WTC11 (cell line): ENCODE measurements around the gene MARCO. TPM values are rescaled to one million over a fixed set of nuclear protein-coding genes. Genes with fewer than 3 reads are reported as not detected.

ENCODE experiments used
- ATAC-seq: fragments of 200-7000 bp; cut with Tn5 transposase; 2 replicates; pipeline ENCODE4 v1.10.0; 2021; ENCODE audit warnings: mild to moderate bottlenecking, moderate library complexity
- CTCF ChIA-PET: fragments of 300-600 bp; sonication (Branson Sonifier 250); formaldehyde crosslinking; loops from one replicate; lab custom pipeline; 2021; ENCODE audit warnings: antibody characterized with exemption; lab: Charles Lee
- POLR2A ChIA-PET: fragments of 350-600 bp; sonication (Branson Sonifier 250); formaldehyde crosslinking; loops from one replicate; lab custom pipeline; 2021; ENCODE audit warnings: antibody characterized with exemption; lab: Charles Lee
- DNase-seq: peaks from one replicate; pipeline ENCODE4 v3.0.0; 2021; ENCODE audit warnings: low spot score
- H3K27ac Mint-ChIP-seq: 2 replicates; pipeline ENCODE4 v1.8.0; 2021; ENCODE audit warnings: mixed read lengths
- H3K27me3 Mint-ChIP-seq: 2 replicates; pipeline ENCODE4 v1.8.0; 2021; ENCODE audit warnings: low read depth, mild to moderate bottlenecking, moderate library complexity, mixed read lengths
- H3K36me3 Mint-ChIP-seq: 2 replicates; pipeline ENCODE4 v1.8.0; 2021; ENCODE audit warnings: mixed read lengths
- H3K4me1 Mint-ChIP-seq: 2 replicates; pipeline ENCODE4 v1.8.0; 2022; ENCODE audit warnings: mixed read lengths
- H3K4me3 Mint-ChIP-seq: 2 replicates; pipeline ENCODE4 v1.8.0; 2021; ENCODE audit warnings: mild to moderate bottlenecking, moderate library complexity, mixed read lengths
- H3K9me3 Mint-ChIP-seq: 2 replicates; pipeline ENCODE4 v1.8.0; 2021; ENCODE audit warnings: mixed read lengths
- ATF1 ChIP-seq: sonication (generic); formaldehyde crosslinking; IDR thresholded peaks from 2 replicates; pipeline ENCODE4 v1.8.1; 2023; ENCODE audit warnings: mild to moderate bottlenecking, moderate library complexity, missing genetic modification reagents
- ATF2 ChIP-seq: sonication (generic); formaldehyde crosslinking; IDR thresholded peaks from 2 replicates; pipeline ENCODE4 v1.8.1; 2022; ENCODE audit warnings: low read depth, missing genetic modification reagents, borderline replicate concordance
- ATF3 ChIP-seq: sonication (generic); formaldehyde crosslinking; conservative IDR thresholded peaks from 2 replicates; pipeline ENCODE4 v1.8.1; 2022; ENCODE audit warnings: mild to moderate bottlenecking, missing genetic modification reagents
- CREM ChIP-seq: sonication (generic); formaldehyde crosslinking; IDR thresholded peaks from 2 replicates; pipeline ENCODE4 v1.8.1; 2022; ENCODE audit warnings: mild to moderate bottlenecking, missing genetic modification reagents, moderate library complexity
- ETV6 ChIP-seq: sonication (generic); formaldehyde crosslinking; IDR thresholded peaks from 2 replicates; pipeline ENCODE4 v1.8.1; 2022; ENCODE audit warnings: mild to moderate bottlenecking, missing genetic modification reagents
- GTF2I ChIP-seq: fragments of 250-450 bp; sonication (Bioruptor Pico); conservative IDR thresholded peaks from 2 replicates; pipeline ENCODE4 v1.4.0; 2021; ENCODE audit warnings: mild to moderate bottlenecking
- IRF2 ChIP-seq: sonication (generic); formaldehyde crosslinking; IDR thresholded peaks from 2 replicates; pipeline ENCODE4 v1.8.0; 2022; ENCODE audit warnings: low read depth, missing genetic modification reagents, borderline replicate concordance
- KAT7 ChIP-seq: sonication (generic); formaldehyde crosslinking; IDR thresholded peaks from 2 replicates; pipeline ENCODE4 v1.8.1; 2023; ENCODE audit warnings: missing genetic modification reagents, mild to moderate bottlenecking, borderline replicate concordance
- MLX ChIP-seq: sonication (generic); formaldehyde crosslinking; IDR thresholded peaks from 2 replicates; pipeline ENCODE4 v1.8.1; 2023; ENCODE audit warnings: mild to moderate bottlenecking, missing genetic modification reagents, moderate library complexity
- MXD4 ChIP-seq: fragments of 250-450 bp; sonication (Bioruptor Pico); IDR thresholded peaks from 2 replicates; pipeline ENCODE4 v1.8.0; 2021; ENCODE audit warnings: mild to moderate bottlenecking, moderate library complexity, borderline replicate concordance
- NFYB ChIP-seq: sonication (generic); formaldehyde crosslinking; conservative IDR thresholded peaks from 2 replicates; pipeline ENCODE4 v1.8.0; 2022; ENCODE audit warnings: low read depth, missing genetic modification reagents
- NR1H2 ChIP-seq: sonication (generic); formaldehyde crosslinking; IDR thresholded peaks from 2 replicates; pipeline ENCODE4 v1.9.0; 2021; ENCODE audit warnings: mild to moderate bottlenecking, moderate library complexity, missing genetic modification reagents
- PRDM15 ChIP-seq: sonication (generic); formaldehyde crosslinking; IDR thresholded peaks from 2 replicates; pipeline ENCODE4 v1.8.0; 2022; ENCODE audit warnings: missing genetic modification reagents
- SMAD3 ChIP-seq: sonication (generic); formaldehyde crosslinking; IDR thresholded peaks from 2 replicates; pipeline ENCODE4 v1.8.0; 2022; ENCODE audit warnings: missing genetic modification reagents, mild to moderate bottlenecking, borderline replicate concordance
- SP1 ChIP-seq: sonication (generic); formaldehyde crosslinking; conservative IDR thresholded peaks from 2 replicates; pipeline ENCODE4 v1.8.1; 2022; ENCODE audit warnings: missing genetic modification reagents
- TP53 ChIP-seq: sonication (generic); formaldehyde crosslinking; IDR thresholded peaks from 2 replicates; pipeline ENCODE4 v1.8.1; 2023; ENCODE audit warnings: mild to moderate bottlenecking, missing genetic modification reagents
- ZBTB21 ChIP-seq: sonication (generic); formaldehyde crosslinking; IDR thresholded peaks from 2 replicates; pipeline ENCODE4 v1.8.1; 2023; ENCODE audit warnings: mild to moderate bottlenecking, missing genetic modification reagents, borderline replicate concordance
- ZNF512 ChIP-seq: sonication (generic); formaldehyde crosslinking; IDR thresholded peaks from 2 replicates; pipeline ENCODE4 v1.8.1; 2022; ENCODE audit warnings: missing genetic modification reagents, borderline replicate concordance
- ZSCAN18 ChIP-seq: fragments of 250-450 bp; sonication (Bioruptor Pico); IDR thresholded peaks from 2 replicates; pipeline ENCODE4 v2.1.2; 2022; ENCODE audit warnings: mild to moderate bottlenecking, moderate library complexity
- total RNA-seq: library from RNA; stranded (reverse); gene quantifications from 3 replicates; pipeline ENCODE4 v1.2.3, GENCODE V29; 2021
- TF ChIP-seq, protein P1 (sequence below): sonication (generic); formaldehyde crosslinking; IDR thresholded peaks from 2 replicates; pipeline ENCODE4 v1.8.1; 2022; ENCODE audit warnings: mild to moderate bottlenecking, moderate library complexity, missing genetic modification reagents
- TF ChIP-seq, protein P2 (sequence below): fragments of 250-450 bp; sonication (Bioruptor Pico); IDR thresholded peaks from 2 replicates; pipeline ENCODE4 v1.9.0; 2021; ENCODE audit warnings: mild to moderate bottlenecking, borderline replicate concordance

The MARCO gene
- total RNA-seq, 1 experiment from 2014 or later, result 0.11 TPM

DNA sequence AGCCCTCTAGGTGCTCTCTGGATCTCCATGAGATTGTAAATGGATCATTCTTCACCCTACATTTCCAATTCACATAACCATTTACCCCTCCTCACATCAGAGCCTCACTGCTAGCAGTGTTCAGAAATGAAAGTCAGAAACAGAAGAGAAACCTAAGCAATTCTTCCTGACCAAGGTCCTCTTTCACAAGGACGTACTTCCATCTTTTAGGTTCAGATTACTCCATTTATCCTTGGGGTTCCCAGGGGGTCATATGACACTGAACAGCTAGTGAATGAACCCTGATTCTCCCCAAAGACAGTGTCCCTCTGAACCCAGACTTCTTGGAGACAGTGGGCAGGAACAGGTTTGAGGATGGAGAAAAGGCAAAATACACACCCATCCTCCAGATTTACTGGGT lies 12.9 kb upstream of the MARCO start (continued):
- TF ChIP-seq ATF2 (CRISPR knock-in tag) (no peak), ATF1 (CRISPR knock-in tag) (no peak), IRF2 (no peak), ZNF512 (CRISPR knock-in tag) (no peak), SP1 (CRISPR knock-in tag) (no peak), KAT7 (no peak), ZBTB21 (CRISPR knock-in tag) (no peak), SMAD3 (no peak), ATF3 (CRISPR knock-in tag) (no peak), ETV6 (no peak), GTF2I (no peak)
- TF ChIP-seq, protein P1, sequence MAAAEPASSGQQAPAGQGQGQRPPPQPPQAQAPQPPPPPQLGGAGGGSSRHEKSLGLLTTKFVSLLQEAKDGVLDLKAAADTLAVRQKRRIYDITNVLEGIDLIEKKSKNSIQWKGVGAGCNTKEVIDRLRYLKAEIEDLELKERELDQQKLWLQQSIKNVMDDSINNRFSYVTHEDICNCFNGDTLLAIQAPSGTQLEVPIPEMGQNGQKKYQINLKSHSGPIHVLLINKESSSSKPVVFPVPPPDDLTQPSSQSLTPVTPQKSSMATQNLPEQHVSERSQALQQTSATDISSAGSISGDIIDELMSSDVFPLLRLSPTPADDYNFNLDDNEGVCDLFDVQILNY (CRISPR knock-in tag), result no peak

- Mint-ChIP-seq H3K27me3 (peaks cover 10% of the 10 kb centered on the region), H3K4me3 (no peak overlapping the region), H3K4me1 (no peaks in the 10 kb centered on the region), H3K9me3 (peaks cover 20% of the 10 kb centered on the region), H3K27ac (no peak overlapping the region), H3K36me3 (no peaks in the 10 kb centered on the region; the same call in 1 of the 2 replicates)
- ATAC-seq, result no peak
- DNase-seq, result no peak
- CTCF ChIA-PET, result no interaction called here
- POLR2A ChIA-PET, result no interaction called here
- TF ChIP-seq GTF2I, result no peak
- no peak for TF ChIP-seq CREM (CRISPR knock-in tag)
- TF ChIP-seq PRDM15 (CRISPR knock-in tag), result no peak
- TF ChIP-seq MXD4 (CRISPR knock-in tag), result no peak
- TF ChIP-seq, protein P2, sequence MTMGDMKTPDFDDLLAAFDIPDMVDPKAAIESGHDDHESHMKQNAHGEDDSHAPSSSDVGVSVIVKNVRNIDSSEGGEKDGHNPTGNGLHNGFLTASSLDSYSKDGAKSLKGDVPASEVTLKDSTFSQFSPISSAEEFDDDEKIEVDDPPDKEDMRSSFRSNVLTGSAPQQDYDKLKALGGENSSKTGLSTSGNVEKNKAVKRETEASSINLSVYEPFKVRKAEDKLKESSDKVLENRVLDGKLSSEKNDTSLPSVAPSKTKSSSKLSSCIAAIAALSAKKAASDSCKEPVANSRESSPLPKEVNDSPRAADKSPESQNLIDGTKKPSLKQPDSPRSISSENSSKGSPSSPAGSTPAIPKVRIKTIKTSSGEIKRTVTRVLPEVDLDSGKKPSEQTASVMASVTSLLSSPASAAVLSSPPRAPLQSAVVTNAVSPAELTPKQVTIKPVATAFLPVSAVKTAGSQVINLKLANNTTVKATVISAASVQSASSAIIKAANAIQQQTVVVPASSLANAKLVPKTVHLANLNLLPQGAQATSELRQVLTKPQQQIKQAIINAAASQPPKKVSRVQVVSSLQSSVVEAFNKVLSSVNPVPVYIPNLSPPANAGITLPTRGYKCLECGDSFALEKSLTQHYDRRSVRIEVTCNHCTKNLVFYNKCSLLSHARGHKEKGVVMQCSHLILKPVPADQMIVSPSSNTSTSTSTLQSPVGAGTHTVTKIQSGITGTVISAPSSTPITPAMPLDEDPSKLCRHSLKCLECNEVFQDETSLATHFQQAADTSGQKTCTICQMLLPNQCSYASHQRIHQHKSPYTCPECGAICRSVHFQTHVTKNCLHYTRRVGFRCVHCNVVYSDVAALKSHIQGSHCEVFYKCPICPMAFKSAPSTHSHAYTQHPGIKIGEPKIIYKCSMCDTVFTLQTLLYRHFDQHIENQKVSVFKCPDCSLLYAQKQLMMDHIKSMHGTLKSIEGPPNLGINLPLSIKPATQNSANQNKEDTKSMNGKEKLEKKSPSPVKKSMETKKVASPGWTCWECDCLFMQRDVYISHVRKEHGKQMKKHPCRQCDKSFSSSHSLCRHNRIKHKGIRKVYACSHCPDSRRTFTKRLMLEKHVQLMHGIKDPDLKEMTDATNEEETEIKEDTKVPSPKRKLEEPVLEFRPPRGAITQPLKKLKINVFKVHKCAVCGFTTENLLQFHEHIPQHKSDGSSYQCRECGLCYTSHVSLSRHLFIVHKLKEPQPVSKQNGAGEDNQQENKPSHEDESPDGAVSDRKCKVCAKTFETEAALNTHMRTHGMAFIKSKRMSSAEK (CRISPR knock-in tag), result no peak
- TF ChIP-seq ZSCAN18 (CRISPR knock-in tag), result no peak
- no peak for TF ChIP-seq TP53 (CRISPR knock-in tag)
- TF ChIP-seq NR1H2, result no peak
- TF ChIP-seq MLX (CRISPR knock-in tag), result no peak
- TF ChIP-seq ATF2 (CRISPR knock-in tag), result no peak
- TF ChIP-seq IRF2, result no peak
- TF ChIP-seq NFYB (CRISPR knock-in tag), result no peak
These were observed 9.0 kb upstream of the MARCO start for GRCh38 chr2:118932949-118933348.
